GM18499 (cell line): Measurements from ENCODE around the gene ARHGEF1.
"Not testable (repeated sequence)": the region's sequence is repeated elsewhere in the genome, so short reads cannot be mapped to it uniquely, and the experiment has no call there.

ENCODE experiments used
- ATAC-seq: cut with Tn5 transposase; IDR thresholded peaks from one replicate; pipeline ENCODE4 v1.9.1; 2021; ENCODE audit warnings: moderate number of reproducible peaks; ENCODE audit not compliant: insufficient read depth, unreplicated experiment

ARHGEF1 gene

DNA sequence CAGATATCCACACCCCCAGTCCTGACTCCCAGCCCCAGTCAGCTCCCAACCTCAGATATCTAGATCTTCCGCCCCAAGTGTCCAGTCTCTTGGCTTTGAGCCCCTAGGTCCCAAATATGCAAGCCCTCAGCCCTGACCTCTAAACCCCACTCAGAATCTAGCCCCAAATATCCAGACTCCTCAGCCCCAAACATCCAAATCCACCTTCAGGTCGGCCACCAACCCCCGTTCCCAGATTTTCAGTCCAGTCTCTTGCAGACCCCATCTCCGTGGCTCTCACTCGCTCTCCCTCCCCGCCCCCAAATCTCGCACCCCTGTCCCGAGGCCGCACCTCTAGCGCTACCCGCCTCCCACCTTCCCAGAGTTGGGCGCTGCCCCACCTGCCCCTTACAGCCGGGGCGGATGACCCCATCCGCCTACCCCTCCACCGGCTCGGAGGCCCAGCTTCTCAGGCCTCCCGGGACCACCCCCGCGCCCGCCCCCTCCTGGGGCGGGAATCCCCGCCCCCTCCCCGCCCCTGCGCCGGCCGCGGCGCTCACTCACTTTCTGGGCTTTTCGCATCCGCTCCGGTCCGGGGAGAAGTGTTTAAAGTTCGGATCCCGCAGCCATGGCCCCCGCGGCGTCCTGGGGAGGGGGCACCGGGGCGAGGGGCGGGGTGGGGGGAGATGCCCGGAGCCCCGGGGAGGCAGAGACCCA, 44.7 kb downstream of the ARHGEF1 start:
- ATAC-seq = no peak

GRCh38 chr19:41928221-41928683, 45.3 kb downstream of the ARHGEF1 start, which contains the start of gene ERFL:
Gene ERFL (minus strand): TSS chr19:41928449. CDS start chr19:41912919, 15,530 bp downstream.
- no peak for ATAC-seq

DNA sequence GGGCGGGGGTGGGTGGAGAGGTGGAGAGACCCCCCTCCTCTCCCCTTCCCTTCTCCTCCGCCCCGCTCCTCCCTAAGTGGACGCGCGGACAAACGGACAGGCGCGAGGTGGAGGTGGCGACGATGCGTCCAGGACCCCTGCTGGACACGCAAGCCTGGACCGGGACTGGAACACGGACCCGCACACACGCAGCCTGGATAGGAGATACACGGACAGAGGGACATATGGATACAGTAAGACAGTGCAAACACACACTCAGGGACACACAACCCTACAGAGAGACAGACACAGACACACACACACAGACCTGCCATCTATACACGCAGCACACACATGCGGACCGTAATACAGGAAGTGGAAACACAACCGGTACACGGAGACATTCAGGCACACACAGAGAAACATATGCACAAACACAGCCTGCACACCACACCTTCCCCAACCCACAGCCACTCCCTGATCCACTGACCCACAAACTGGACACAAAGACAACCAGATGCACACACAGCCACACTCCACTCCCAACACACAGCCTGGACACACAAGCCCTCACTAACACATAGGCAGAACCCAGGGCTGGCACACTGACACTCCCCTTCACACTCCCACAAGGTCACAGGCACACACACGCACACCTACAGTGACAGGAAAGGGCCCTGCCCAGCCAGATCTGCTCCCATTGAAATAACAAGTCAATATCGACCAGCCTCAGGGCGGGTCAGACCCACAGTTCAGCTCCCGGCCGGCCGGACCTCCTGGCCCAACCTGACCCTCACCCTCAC, 46.0 kb downstream of the ARHGEF1 start:
- no peak for ATAC-seq

DNA sequence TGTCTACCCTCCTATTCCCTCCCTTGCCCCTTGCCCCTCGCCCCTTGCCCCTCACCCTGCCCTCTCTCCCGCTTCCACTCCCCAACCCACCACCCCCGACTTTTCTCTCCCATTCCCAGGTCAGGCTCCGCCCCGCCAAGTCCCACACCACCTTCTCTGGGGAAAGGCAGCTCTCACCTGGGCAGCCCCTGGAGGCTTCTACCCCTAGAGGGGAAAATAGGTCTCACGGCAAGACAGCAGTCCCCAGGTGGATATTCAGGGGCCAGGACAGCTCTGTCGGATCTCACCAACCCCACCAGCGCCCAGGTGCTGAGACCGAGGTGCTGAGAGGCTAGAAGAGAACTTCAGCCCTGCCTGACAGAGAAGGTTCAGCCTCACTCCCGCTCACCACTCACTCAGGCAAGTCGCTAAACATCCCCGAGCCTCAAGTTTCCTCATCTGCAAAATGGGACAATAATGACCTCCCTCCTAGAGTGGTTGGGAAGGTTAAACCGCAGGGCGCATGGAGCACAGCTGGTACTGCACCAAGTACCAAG, 46.6 kb downstream of the ARHGEF1 start:
- no peak for ATAC-seq

DNA sequence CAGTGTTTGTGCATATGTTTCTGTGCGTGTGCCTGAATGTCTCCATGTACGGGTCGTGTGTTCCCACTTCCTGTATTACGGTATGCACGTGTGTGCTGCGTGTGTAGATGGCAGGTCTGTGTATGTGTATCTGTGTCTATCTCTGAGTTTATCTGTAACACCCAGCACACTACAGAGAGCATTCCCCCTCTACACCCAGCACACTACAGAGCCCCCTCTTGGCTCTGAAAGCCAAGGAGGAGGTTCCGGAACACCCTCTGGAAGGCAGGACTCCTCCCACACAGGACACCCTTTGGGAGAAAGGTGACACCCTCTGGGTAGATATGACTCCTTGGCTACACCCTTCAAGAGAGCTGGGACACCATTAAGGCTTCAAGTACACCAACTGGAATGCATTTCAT, 47.3 kb downstream of the ARHGEF1 start:
- no peak for ATAC-seq

GRCh38 chr19:41930926-41931592, 48.1 kb downstream of the ARHGEF1 start:
- ATAC-seq = no peak

- ATAC-seq = no peak
Observed at GRCh38 chr19:41932259-41932719, 49.3 kb downstream of the ARHGEF1 start.

DNA sequence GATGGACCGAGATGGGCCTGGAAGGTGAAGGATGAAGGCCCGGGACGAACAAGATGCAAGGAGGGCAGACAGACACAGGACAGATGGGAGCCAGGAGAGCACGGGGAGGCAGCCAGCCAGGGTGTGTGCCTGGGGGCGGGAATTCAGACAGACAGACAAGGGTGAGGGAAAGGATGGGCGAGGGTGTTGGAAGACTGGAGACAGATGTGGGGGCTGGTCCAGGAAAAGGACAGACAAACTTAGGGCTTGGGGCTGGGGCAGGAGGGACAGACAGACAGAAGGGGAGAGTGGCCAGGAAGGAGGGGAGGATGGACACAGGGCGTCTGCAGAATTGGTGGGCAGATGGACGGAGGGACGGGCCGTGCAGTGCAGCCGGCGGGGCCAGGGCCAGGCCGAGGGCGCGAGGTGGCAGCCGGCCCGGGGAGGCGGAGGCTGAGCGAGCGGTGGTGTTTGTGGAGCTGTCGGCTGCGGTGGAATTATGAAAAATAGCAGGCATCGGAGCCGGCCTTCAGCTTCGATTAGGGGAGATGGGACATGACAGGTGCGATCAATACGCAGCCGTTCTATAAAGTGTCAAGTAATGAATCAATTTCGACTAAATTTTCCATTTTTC, 49.8 kb downstream of the ARHGEF1 start:
- ATAC-seq = no peak

DNA sequence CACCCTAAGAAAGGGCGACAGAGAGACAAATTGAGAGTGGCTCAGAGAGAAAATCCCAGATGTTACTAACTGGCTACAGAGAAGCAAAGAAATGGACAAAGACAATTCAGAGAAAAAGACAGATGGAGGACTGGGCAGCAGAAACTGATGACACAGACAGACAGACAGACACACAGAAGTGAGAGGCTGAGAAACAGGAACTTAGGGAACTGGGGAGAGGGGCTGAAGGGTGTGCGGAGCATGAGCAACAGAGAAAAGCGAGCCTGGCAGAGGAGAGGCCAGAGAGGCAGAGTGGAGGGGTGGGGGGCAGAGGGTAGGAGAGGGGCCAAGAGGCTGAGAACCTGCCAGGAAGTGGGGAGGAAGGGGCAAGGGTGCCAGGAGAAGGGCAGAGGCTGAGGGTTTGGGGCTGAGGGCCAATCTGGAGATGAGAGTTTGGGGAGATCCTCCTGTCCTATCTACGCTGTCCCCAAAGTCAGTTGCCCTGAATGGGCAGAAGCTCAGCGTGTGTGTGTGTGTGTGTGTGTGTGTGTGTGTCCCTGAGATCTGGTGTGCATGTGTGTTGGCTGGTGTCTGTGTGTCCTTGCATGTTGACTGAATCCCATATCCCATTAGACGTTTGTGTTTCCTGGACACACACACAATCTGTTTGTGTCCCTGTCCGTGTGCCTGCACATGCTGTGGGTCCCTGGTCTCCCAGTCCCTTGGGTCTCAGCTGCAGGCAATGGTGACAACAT, 50.9 kb downstream of the ARHGEF1 start:
- ATAC-seq = no peak

DNA sequence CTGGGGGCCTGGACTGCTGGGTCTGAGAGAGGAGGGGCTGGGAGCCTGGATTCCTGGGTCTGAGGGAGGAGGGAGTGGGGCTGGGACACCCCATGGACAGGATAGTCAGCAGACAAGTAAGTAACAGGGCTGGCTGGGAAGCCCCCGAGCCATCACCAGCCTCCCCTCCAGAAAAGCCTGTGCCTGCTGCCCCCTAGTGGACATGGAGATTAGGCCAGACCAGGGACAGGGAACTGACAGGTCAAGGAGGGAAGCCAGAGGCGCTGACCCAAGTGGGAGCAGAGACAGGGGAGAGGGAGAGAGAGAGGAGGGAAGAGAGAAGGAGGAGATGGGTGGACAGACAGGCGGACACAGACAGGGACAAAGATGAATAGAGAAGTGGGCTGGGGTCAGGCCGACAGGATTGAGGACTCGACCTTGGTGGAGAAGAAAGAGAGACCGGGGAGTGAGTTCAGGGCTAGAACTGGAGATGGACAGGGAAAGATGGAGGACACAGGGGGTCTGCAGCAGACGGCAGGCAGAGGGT, 51.9 kb downstream of the ARHGEF1 start:
- ATAC-seq = no peak

DNA sequence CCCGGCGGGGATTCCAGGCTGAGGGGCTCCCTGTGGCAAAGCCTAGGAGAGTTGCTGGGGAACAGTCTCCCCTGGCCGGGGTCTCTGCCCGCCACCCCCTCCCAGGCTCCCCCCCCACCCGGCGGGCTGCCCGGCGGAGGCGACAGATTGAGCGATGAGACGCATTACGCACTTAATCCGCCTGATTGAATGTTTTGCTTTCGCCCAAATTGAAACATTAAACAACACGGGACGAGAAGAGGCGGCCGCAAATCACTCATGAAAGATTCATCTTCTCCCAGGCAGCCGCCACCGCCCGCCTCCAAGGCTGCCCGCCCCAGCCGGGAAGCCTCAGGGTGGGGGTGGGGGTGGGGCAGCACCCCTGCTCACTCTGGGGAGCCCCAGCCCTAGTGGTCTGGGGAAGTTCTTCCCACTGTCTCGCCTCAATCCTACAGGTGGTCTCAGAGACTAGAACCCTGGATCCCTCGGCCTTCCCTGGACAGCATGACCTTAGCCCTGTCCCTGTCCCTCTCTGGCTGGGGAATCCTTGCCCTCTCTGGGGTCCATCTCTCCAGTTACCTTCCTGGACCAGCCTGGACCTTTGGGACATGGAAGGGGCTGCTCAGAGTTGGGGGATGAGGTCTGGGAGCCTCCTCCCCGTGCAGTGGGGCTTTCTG, 52.9 kb downstream of the ARHGEF1 start:
- no peak for ATAC-seq

DNA sequence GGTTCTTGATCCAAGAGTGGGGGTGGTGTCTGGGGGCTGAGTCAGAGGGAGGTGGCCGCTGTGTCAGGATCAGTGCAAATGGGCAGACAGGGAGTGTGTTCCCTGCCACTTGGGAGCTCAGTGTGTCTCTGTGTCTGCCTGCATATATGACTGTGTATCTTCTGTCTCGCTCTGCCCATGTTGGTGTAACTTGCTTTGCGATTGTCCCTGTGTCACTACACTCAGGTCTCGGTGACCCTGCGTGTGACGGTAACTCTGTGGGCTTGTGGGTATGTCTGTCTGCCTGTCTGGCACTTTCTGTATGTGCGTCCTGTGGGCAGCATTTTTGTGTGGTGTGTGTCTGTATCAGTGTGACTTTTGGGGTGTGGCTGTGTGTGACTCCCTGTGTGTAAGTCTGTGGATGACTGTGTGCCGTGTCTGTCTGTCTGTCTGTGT, 53.4 kb downstream of the ARHGEF1 start:
- no peak for ATAC-seq

DNA sequence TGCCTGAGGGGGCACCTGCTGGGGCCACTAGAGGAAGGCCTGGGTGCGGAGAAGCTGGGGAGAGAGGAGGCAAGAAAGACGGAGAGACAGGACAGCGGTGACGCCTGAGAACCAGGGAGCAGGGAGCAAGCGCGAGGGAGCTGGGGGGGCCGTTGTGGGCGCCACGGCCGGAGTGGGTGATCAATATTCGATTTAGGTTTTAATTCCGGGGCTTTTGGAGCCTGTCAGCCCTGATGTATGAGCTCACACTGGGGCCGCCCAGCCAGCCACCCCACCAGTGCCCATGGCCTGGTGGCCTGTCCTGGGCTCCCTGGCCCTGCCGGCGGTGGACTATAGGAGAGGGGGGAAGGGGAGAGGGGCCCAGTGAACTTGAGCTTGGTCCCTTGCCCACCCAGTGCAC, 54.0 kb downstream of the ARHGEF1 start:
- ATAC-seq = no peak

- no peak for ATAC-seq
Observed at GRCh38 chr19:41937525-41938468, 54.8 kb downstream of the ARHGEF1 start.

GRCh38 chr19:41939209-41939608, 56.2 kb downstream of the ARHGEF1 start:
- ATAC-seq = not testable (repeated sequence)

GRCh38 chr19:41939861-41940730, 57.1 kb downstream of the ARHGEF1 start:
- no peak for ATAC-seq
